CD4-positive, alpha-beta T cell (primary cell): ENCODE results near the gene PRADC1. TPM values are rescaled to one million over a fixed set of nuclear protein-coding genes. Genes with fewer than 3 reads are reported as not detected.

ENCODE experiments used
- ATAC-seq: fragments of 200-7000 bp; cut with Tn5 transposase; one replicate; pipeline ENCODE4 v1.10.0; 2022; ENCODE audit warnings: mild to moderate bottlenecking; ENCODE audit not compliant: poor library complexity
- CTCF ChIA-PET: fragments of 350-600 bp; sonication (Branson Sonifier 250); formaldehyde crosslinking; loops from one replicate; lab custom pipeline; 2021; ENCODE audit warnings: antibody characterized with exemption, inconsistent platforms; lab: Charles Lee
- POLR2A ChIA-PET: fragments of 350-600 bp; sonication (Branson Sonifier 250); formaldehyde crosslinking; loops from one replicate; lab custom pipeline; 2021; ENCODE audit warnings: antibody characterized with exemption, inconsistent platforms; lab: Charles Lee
- DNase-seq, 14 experiments: peaks; one replicate each; pipeline ENCODE4 v3.0.0-alpha.2; 2013 to 2020; ENCODE audit warnings: mixed read lengths in 2 of 14
- H3K27ac ChIP-seq, 2 donors: one replicate each; pipeline versions ENCODE4 v1.5.1 to v1.7.0; 2013; ENCODE audit warnings: low read length in 2 of 2, low read depth in 1 of 2, mild to moderate bottlenecking in 1 of 2
- H3K27me3 ChIP-seq, 2 experiments: 1 replicate in 1 of 2; 2 replicates in 1 of 2; pipeline versions ENCODE4 v1.6.1 to v1.7.0; 2013; ENCODE audit warnings: low read length in 2 of 2, control low read depth in 1 of 2, mild to moderate bottlenecking in 1 of 2, moderate library complexity in 1 of 2; ENCODE audit not compliant: insufficient read depth in 2 of 2, control insufficient read depth in 1 of 2
- H3K36me3 ChIP-seq: one replicate; pipeline ENCODE4 v1.6.1; 2013; ENCODE audit warnings: low read length, control low read depth; ENCODE audit not compliant: insufficient read depth
- H3K4me1 ChIP-seq: one replicate; pipeline ENCODE4 v1.6.1; 2013; ENCODE audit warnings: low read length, control low read depth; ENCODE audit not compliant: insufficient read depth
- H3K4me3 ChIP-seq: one replicate; pipeline ENCODE4 v1.5.1; 2013; ENCODE audit warnings: mild to moderate bottlenecking, low read length, moderate library complexity
- H3K9me3 ChIP-seq, 2 experiments: 1 replicate in 1 of 2; 2 replicates in 1 of 2; pipeline versions ENCODE4 v1.6.1 to v1.7.0; 2013; ENCODE audit warnings: low read length in 2 of 2, mild to moderate bottlenecking in 2 of 2, control low read depth in 1 of 2, moderate library complexity in 1 of 2; ENCODE audit not compliant: control insufficient read depth in 1 of 2, insufficient read depth in 1 of 2
- H3K27ac Mint-ChIP-seq: one replicate; pipeline ENCODE4 v1.8.0; 2020; ENCODE audit warnings: mixed read lengths
- H3K27me3 Mint-ChIP-seq: one replicate; pipeline ENCODE4 v1.8.0; 2021; ENCODE audit warnings: mixed read lengths
- H3K36me3 Mint-ChIP-seq: one replicate; pipeline ENCODE4 v1.8.0; 2021; ENCODE audit warnings: low read depth, mixed read lengths
- H3K4me1 Mint-ChIP-seq: one replicate; pipeline ENCODE4 v1.8.0; 2021; ENCODE audit warnings: low read depth, mixed read lengths
- H3K4me3 Mint-ChIP-seq: one replicate; pipeline ENCODE4 v1.8.0; 2020; ENCODE audit warnings: mild to moderate bottlenecking, mixed read lengths
- H3K9me3 Mint-ChIP-seq: one replicate; pipeline ENCODE4 v1.8.0; 2020; ENCODE audit warnings: mixed read lengths
- CTCF ChIP-seq: fragments of 200-600 bp; IDR thresholded peaks from one replicate; pipeline ENCODE4 v1.8.0; 2022; ENCODE audit warnings: antibody characterized with exemption, mild to moderate bottlenecking
- intact Hi-C, 2 experiments: fragments of 100-400 bp; cut with DNase I in 1 of 2; cut with micrococcal nuclease in 1 of 2; formaldehyde crosslinking; loops; one replicate each; pipeline versions ENCODE4 v1.15.1 to v1.9.0; 2023 to 2025; cut with DNase I, micrococcal nuclease
- total RNA-seq, 174 experiments: library from RNA in 2 of 174; stranded (reverse) in 2 of 174; gene quantifications; one replicate each; pipeline ENCODE4 v1.2.3 and lab custom pipeline; 2021 to 2026

The PRADC1 gene
- total RNA-seq, 2 experiments from 2014 or later: 2.9 to 3.0 TPM

GRCh38 chr2:73249636-73250035, 16.6 kb upstream of the PRADC1 start:
- peaks cover 95% of the 10 kb centered on the region for H3K36me3 Mint-ChIP-seq
- no peak overlapping the region for H3K27ac ChIP-seq
- ATAC-seq (no peak), DNase-seq (no peak)
- H3K9me3 Mint-ChIP-seq: no peaks in the 10 kb centered on the region
- no peaks in the 10 kb centered on the region for H3K9me3 ChIP-seq
- peaks cover 7% of the 10 kb centered on the region for H3K4me1 Mint-ChIP-seq
- ChIA-PET CTCF (interaction anchor here (1.4 kb wide), 1 partner anchor 37 kb away, joined by 3 read pairs; no protein-coding TSS in a partner anchor), POLR2A (no interaction called here)
- no peaks in the 10 kb centered on the region for H3K27me3 Mint-ChIP-seq
- H3K4me3 Mint-ChIP-seq: no peak overlapping the region
- H3K4me1 ChIP-seq: no peaks in the 10 kb centered on the region
- intact Hi-C loops: loop anchor here in 1 of 2 experiments (2.0 kb wide), 1 partner anchor 19 kb away; no protein-coding TSS in a partner anchor
- peaks cover 95% of the 10 kb centered on the region for H3K36me3 ChIP-seq
- H3K4me3 ChIP-seq: no peak overlapping the region
- no peaks in the 10 kb centered on the region for H3K27me3 ChIP-seq
- no peak for TF ChIP-seq CTCF
- H3K27ac Mint-ChIP-seq: no peak overlapping the region

- DNase-seq: no peak
- no peaks in the 10 kb centered on the region for H3K9me3 ChIP-seq
- ChIA-PET POLR2A (interaction anchor here (1.8 kb wide), 1 partner anchor 13 kb away, joined by 11 read pairs; the partner anchor contains the start of genes CCT7 and PRADC1), CTCF (interaction anchor here (1.2 kb wide), 1 partner anchor 69 kb away, joined by 3 read pairs; no protein-coding TSS in a partner anchor)
- H3K27ac ChIP-seq: no peak overlapping the region
- no peak overlapping the region for H3K4me3 ChIP-seq
- H3K36me3 Mint-ChIP-seq: peaks cover 94% of the 10 kb centered on the region
- no peaks in the 10 kb centered on the region for H3K9me3 Mint-ChIP-seq
- H3K4me1 Mint-ChIP-seq: peaks cover 7% of the 10 kb centered on the region
- H3K36me3 ChIP-seq: peaks cover 95% of the 10 kb centered on the region
- no peaks in the 10 kb centered on the region for H3K27me3 Mint-ChIP-seq
- no peak for ATAC-seq
- intact Hi-C loops: no loop called here
- no peak overlapping the region for H3K4me3 Mint-ChIP-seq
- no peak overlapping the region for H3K27ac Mint-ChIP-seq
- H3K4me1 ChIP-seq: no peaks in the 10 kb centered on the region
- H3K27me3 ChIP-seq: no peaks in the 10 kb centered on the region
- no peak for TF ChIP-seq CTCF
These were observed 13.8 kb upstream of the PRADC1 start for GRCh38 chr2:73246850-73247249.

- no peak overlapping the region for H3K27ac ChIP-seq
- Mint-ChIP-seq H3K4me1 (peaks cover 10% of the 10 kb centered on the region), H3K27me3 (no peaks in the 10 kb centered on the region), H3K27ac (peak overlapping the region; percentile 5), H3K4me3 (no peak overlapping the region), H3K9me3 (no peaks in the 10 kb centered on the region), H3K36me3 (peaks cover 93% of the 10 kb centered on the region)
- DNase-seq (no peak), ATAC-seq (no peak)
- H3K4me3 ChIP-seq: no peak overlapping the region
- CTCF ChIA-PET: no interaction called here
- intact Hi-C loops: no loop called here
- no peaks in the 10 kb centered on the region for H3K9me3 ChIP-seq
- H3K27me3 ChIP-seq: no peaks in the 10 kb centered on the region
- peaks cover 95% of the 10 kb centered on the region for H3K36me3 ChIP-seq
- POLR2A ChIA-PET: interaction anchor here (0.8 to 2.1 kb wide), 2 partner anchors 9 to 11 kb away, joined by 3 to 8 read pairs; partner anchors contain the start of gene CCT7
- TF ChIP-seq CTCF: no peak
- no peaks in the 10 kb centered on the region for H3K4me1 ChIP-seq
These were observed 11.5 kb upstream of the PRADC1 start for GRCh38 chr2:73244580-73244979.
